Endothelial cell of umbilical vein (primary cell): ENCODE results near the gene PCNX1. TPM values are rescaled to one million over a fixed set of nuclear protein-coding genes. Genes with fewer than 3 reads are reported as not detected.

Experiments
- BruUV-seq: library from RNA; stranded (reverse); fragments of 400-500 nt; replicated peaks from 2 replicates; lab custom pipeline; 2021; lab: Mats Ljungman, UMichigan
- CTCF ChIA-PET: fragments of 300-600, 350-600 bp; sonication (Branson Sonifier 250); formaldehyde crosslinking; loops from one replicate; lab custom pipeline; 2021; ENCODE audit warnings: antibody characterized with exemption, inconsistent platforms; lab: Charles Lee
- POLR2A ChIA-PET: fragments of 300-600, 350-600 bp; sonication (Branson Sonifier 250); formaldehyde crosslinking; loops from one replicate; lab custom pipeline; 2021; ENCODE audit warnings: antibody characterized with exemption, inconsistent platforms; lab: Charles Lee
- DNase-seq: peaks from one replicate; pipeline ENCODE4 v3.0.0-alpha.2; 2011; ENCODE audit warnings: low read depth, low spot score
- FAIRE-seq: peaks from 2 replicates; lab custom pipeline; 2011; peaks lifted over from hg19 to GRCh38; lab: Jason Lieb, UNC
- H2AFZ ChIP-seq: 2 replicates; pipeline ENCODE4 v1.6.0; 2012; ENCODE audit warnings: low read depth, low read length, control low read depth, inconsistent platforms
- H3K27ac ChIP-seq: 2 replicates; pipeline ENCODE4 v1.5.1; 2011; ENCODE audit warnings: low read depth, mild to moderate bottlenecking, control low read depth, low read length, moderate library complexity; ENCODE audit not compliant: insufficient read depth
- H3K27me3 ChIP-seq, 2 experiments: 2 replicates each; pipeline versions ENCODE4 v1.6.0 to v1.6.1; 2011; ENCODE audit warnings: low read length in 2 of 2, mixed read lengths in 1 of 2; ENCODE audit not compliant: control insufficient read depth in 2 of 2, insufficient read depth in 2 of 2
- H3K36me3 ChIP-seq, 2 experiments: 2 replicates in 1 of 2; 3 replicates in 1 of 2; pipeline ENCODE4 v1.5.1; 2011; ENCODE audit warnings: low read length in 2 of 2, mild to moderate bottlenecking in 1 of 2, moderate library complexity in 1 of 2; ENCODE audit not compliant: control insufficient read depth in 2 of 2, insufficient read depth in 2 of 2; ENCODE audit errors: extremely low read depth in 1 of 2
- H3K4me1 ChIP-seq: 3 replicates; pipeline ENCODE4 v1.5.1; 2011; ENCODE audit warnings: mild to moderate bottlenecking, low read length; ENCODE audit not compliant: control insufficient read depth, insufficient read depth; ENCODE audit errors: extremely low read depth
- H3K4me2 ChIP-seq: 2 replicates; pipeline ENCODE4 v1.6.1; 2011; ENCODE audit warnings: low read length, control low read depth, mixed read lengths; ENCODE audit not compliant: insufficient read depth
- H3K4me3 ChIP-seq, 3 experiments: fragments of 200-600 bp in 1 of 3; sonication (generic), shearing (Covaris generic) in 1 of 3; replicated peaks in 1 of 3; 2 replicates each; pipeline ENCODE4 v1.5.1; 2011 to 2016; ENCODE audit warnings: control low read depth in 3 of 3, low read length in 3 of 3, mild to moderate bottlenecking in 2 of 3, inconsistent platforms in 1 of 3, low read depth in 1 of 3, moderate library complexity in 1 of 3; ENCODE audit not compliant: insufficient read depth in 1 of 3
- H3K79me2 ChIP-seq: 2 replicates; pipeline ENCODE4 v1.6.0; 2012; ENCODE audit warnings: low read length, inconsistent platforms; ENCODE audit not compliant: control insufficient read depth, insufficient read depth
- H3K9ac ChIP-seq: replicated peaks from 2 replicates; pipeline ENCODE3; 2011; ENCODE audit warnings: low read length, control low read depth; ENCODE audit not compliant: insufficient read depth; ENCODE audit errors: extremely low read depth
- H3K9me1 ChIP-seq: replicated peaks from 3 replicates; pipeline ENCODE4 v1.6.0; 2011; ENCODE audit warnings: mild to moderate bottlenecking, low read length; ENCODE audit not compliant: control insufficient read depth, insufficient read depth; ENCODE audit errors: extremely low read depth
- H3K9me3 ChIP-seq: replicated peaks from 2 replicates; pipeline ENCODE4 v1.5.1; 2012; ENCODE audit warnings: low read length, inconsistent platforms; ENCODE audit not compliant: control insufficient read depth, insufficient read depth
- H4K20me1 ChIP-seq: replicated peaks from 2 replicates; pipeline ENCODE3; 2011; ENCODE audit warnings: mild to moderate bottlenecking, low read length; ENCODE audit not compliant: control insufficient read depth, insufficient read depth; ENCODE audit errors: extremely low read depth
- CTCF ChIP-seq, 2 donors: IDR thresholded peaks; 1 replicate in 1 of 2; 2 replicates in 1 of 2; pipeline ENCODE4 v1.5.1; 2011; ENCODE audit warnings: low read length in 2 of 2, mild to moderate bottlenecking in 2 of 2, moderate library complexity in 2 of 2, control low read depth in 1 of 2, inconsistent platforms in 1 of 2, low read depth in 1 of 2; ENCODE audit not compliant: insufficient read depth in 1 of 2; ENCODE audit errors: extremely low read depth in 1 of 2
- EZH2 ChIP-seq: IDR thresholded peaks from 2 replicates; pipeline ENCODE4 v1.6.1; 2012; ENCODE audit warnings: borderline replicate concordance, low read depth, mild to moderate bottlenecking, moderate library complexity, low read length, inconsistent platforms; ENCODE audit not compliant: severe bottlenecking
- FOS ChIP-seq: IDR thresholded peaks from 2 replicates; pipeline ENCODE4 v1.6.1; 2011; ENCODE audit warnings: mild to moderate bottlenecking, low read length, moderate library complexity, borderline replicate concordance; ENCODE audit not compliant: insufficient read depth
- GATA2 ChIP-seq: IDR thresholded peaks from 2 replicates; pipeline ENCODE4 v1.7.0; 2011; ENCODE audit warnings: low read depth, mild to moderate bottlenecking, moderate library complexity, mixed read lengths, low read length; ENCODE audit not compliant: insufficient read length, insufficient read depth
- JUN ChIP-seq: IDR thresholded peaks from 2 replicates; pipeline ENCODE4 v1.6.1; 2011; ENCODE audit warnings: borderline replicate concordance, low read depth; ENCODE audit not compliant: insufficient read length, insufficient read depth
- MAX ChIP-seq: IDR thresholded peaks from 2 replicates; pipeline ENCODE4 v1.6.1; 2011; ENCODE audit not compliant: insufficient read depth, insufficient read length
- MYC ChIP-seq: IDR thresholded peaks from one replicate; pipeline ENCODE4 v1.6.1; 2011; ENCODE audit warnings: mild to moderate bottlenecking, low read depth, low read length
- POLR2A ChIP-seq: IDR thresholded peaks from 2 replicates; pipeline ENCODE4 v1.6.1; 2012; ENCODE audit warnings: low read depth, mild to moderate bottlenecking, control low read depth, low read length
- POLR2AphosphoS5 ChIP-seq: IDR thresholded peaks from 2 replicates; pipeline ENCODE4 v1.6.1; 2012; ENCODE audit warnings: low read depth, mild to moderate bottlenecking, control low read depth, low read length, moderate library complexity; ENCODE audit not compliant: insufficient read depth
- dilution Hi-C: fragments of 300-500 bp; cut with MboI; formaldehyde crosslinking; loops from one replicate; pipeline ENCODE4 v1.15.0; 2019; ENCODE audit warnings: low sequenced_read_pairs; ENCODE audit not compliant: extremely low pct_ligation_motif_present
- intact Hi-C: fragments of 100-400 bp; cut with micrococcal nuclease; formaldehyde crosslinking; loops from one replicate; pipeline ENCODE4 v1.10.0; 2022
- polyA plus RNA-seq, 4 experiments: library from polyadenylated mRNA; depleted of rRNA in 3 of 4; stranded (reverse) in 3 of 4; unstranded in 1 of 4; fragments of >200 nt; gene quantifications; 2 replicates each; pipeline versions ENCODE4 v1.2.1 to v1.2.3, GENCODE V29; 2011 to 2012; ENCODE audit warnings: missing spikeins in 1 of 4
- total RNA-seq: library from RNA; stranded (reverse); gene quantifications from 2 replicates; pipeline ENCODE4 v1.2.3, GENCODE V29; 2021

PCNX1 gene
- total and polyA plus RNA-seq, 2 donors (not counting 3 experiments of a cell fraction or from before 2014, with no cell fraction given) = 21.4 to 40.5 TPM

GRCh38 chr14:71029236-71029781 lies 122.0 kb downstream of the PCNX1 start:
- POLR2A ChIA-PET = interaction anchor here (0.5 kb wide), 1 partner anchor 375 kb away, joined by 5 read pairs; no protein-coding TSS in a partner anchor
- peaks cover 0 to 6% of the 10 kb centered on the region in 2 experiments for H3K36me3 ChIP-seq
- intact Hi-C loops (no loop called here), dilution Hi-C loops (no loop called here)
- H3K4me2 ChIP-seq = no peak overlapping the region
- no peaks in the 10 kb centered on the region for H3K9me3 ChIP-seq
- H3K27me3 ChIP-seq = no peaks in the 10 kb centered on the region
- no peaks in the 10 kb centered on the region for H3K9me1 ChIP-seq
- no TSS peak for BruUV-seq
- FAIRE-seq = no peak
- H2AFZ ChIP-seq = no peak overlapping the region
- H3K4me1 ChIP-seq = no peaks in the 10 kb centered on the region
- DNase-seq = no peak
- no peak overlapping the region for H3K9ac ChIP-seq
- H3K79me2 ChIP-seq = no peaks in the 10 kb centered on the region
- H4K20me1 ChIP-seq = no peaks in the 10 kb centered on the region
- no peak for TF ChIP-seq MYC
- no peak for TF ChIP-seq POLR2A
- no peak for TF ChIP-seq FOS
- TF ChIP-seq EZH2 = no peak
- no peak for TF ChIP-seq JUN
- H3K4me3 ChIP-seq = no peak overlapping the region
- CTCF ChIA-PET = interaction anchor here (1.7 kb wide), 1 partner anchor 21 kb away, joined by 4 read pairs; no protein-coding TSS in a partner anchor
- no peak overlapping the region for H3K27ac ChIP-seq

- no peak overlapping the region for H3K27ac ChIP-seq
- FAIRE-seq (no peak), DNase-seq (no peak)
- intact Hi-C loops (no loop called here), dilution Hi-C loops (no loop called here)
- peaks cover 3 to 6% of the 10 kb centered on the region in 2 experiments for H3K36me3 ChIP-seq
- H2AFZ ChIP-seq = no peak overlapping the region
- POLR2A ChIA-PET = no interaction called here
- H3K9me1 ChIP-seq = no peaks in the 10 kb centered on the region
- no peaks in the 10 kb centered on the region for H3K4me1 ChIP-seq
- no peaks in the 10 kb centered on the region for H3K9me3 ChIP-seq
- no peak overlapping the region for H3K4me3 ChIP-seq
- no peak for TF ChIP-seq POLR2A
- TF ChIP-seq FOS = no peak
- TF ChIP-seq CTCF (IDR thresholded peaks at IDR 0.05; ENCODE audit: extremely low read depth in 1 of 2, insufficient read depth in 1 of 2, low read depth in 1 of 2, low read length in 2 of 2) = no peak
- no peak for TF ChIP-seq MYC
- no peak for TF ChIP-seq JUN
- no peak for TF ChIP-seq GATA2
- TF ChIP-seq EZH2 = no peak
- no peak for TF ChIP-seq POLR2AphosphoS5
- TF ChIP-seq MAX = no peak
- no peaks in the 10 kb centered on the region for H4K20me1 ChIP-seq
- H3K4me2 ChIP-seq = no peak overlapping the region
- BruUV-seq = no TSS peak
- CTCF ChIA-PET = interaction anchor here (1.7 kb wide), 1 partner anchor 19 kb away, joined by 4 read pairs; no protein-coding TSS in a partner anchor
- H3K27me3 ChIP-seq = no peaks in the 10 kb centered on the region
- no peaks in the 10 kb centered on the region for H3K79me2 ChIP-seq
- H3K9ac ChIP-seq = no peak overlapping the region
These were observed 123.7 kb downstream of the PCNX1 start for GRCh38 chr14:71031000-71031399.
